HG03060 (cell line): ENCODE data around the gene AACS.

Experiments used
- ATAC-seq: cut with Tn5 transposase; IDR thresholded peaks from one replicate; pipeline ENCODE4 v1.9.1; 2021; ENCODE audit warnings: low read depth, moderate number of reproducible peaks; ENCODE audit not compliant: unreplicated experiment

AACS gene

DNA sequence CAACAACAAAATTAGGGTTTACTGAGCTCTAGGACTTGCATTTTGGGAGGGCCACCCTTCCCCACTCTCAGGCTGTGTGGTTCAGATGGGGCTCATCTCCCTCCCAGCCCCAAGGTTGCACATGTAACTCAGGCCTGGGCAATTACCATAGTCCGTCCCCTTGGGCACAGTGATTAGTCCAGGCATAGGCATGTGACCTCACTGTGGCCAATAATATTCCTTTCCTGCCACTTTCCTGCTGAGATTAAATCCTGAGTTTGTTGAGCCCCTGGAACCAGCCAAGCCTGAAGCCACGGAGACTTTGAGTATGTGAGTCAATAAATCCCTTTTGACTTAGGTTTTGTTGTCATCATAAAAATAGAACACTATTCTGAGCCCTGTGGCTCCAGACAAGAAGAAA, 113.0 kb downstream of the AACS start:
- no peak for ATAC-seq

DNA sequence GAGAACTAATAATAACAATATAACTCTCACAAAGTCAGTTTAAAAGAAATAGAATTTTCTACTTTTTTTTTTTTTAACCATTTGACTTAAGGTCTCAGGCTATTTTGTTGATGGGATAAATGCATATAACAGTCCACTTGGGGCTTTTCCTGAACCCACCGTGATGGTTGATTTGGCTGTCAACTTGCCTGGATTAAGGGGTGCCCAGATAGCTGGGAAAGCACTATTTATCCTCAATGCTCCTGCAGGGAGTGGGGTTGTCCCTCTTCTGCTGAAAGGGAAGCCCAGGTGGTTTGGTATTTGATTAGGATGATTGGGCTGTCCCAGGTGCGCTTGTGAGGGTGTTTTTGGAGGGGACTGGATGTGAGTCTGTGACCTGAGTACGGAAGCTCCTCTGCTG, 114.9 kb downstream of the AACS start:
- ATAC-seq: no peak

DNA sequence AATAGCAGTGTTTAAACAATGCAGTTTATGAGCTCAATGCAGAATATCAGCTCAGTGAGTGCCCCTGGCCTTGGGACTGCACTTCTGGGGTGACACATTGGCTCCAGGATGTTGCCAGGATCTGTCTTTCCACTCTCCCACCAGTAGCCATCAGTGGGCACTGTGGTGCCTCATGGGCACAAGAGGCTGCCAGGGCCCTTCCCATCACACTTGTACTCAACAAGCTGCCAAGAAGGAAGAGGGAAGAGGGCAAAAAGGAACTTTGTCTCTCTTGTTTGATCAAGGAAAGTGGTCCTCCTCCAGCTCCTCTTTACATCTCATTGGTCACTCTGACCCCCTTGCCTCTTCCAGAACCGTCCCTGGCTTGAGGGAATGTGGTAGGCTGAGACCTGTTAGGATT, 115.9 kb downstream of the AACS start:
- ATAC-seq: no peak

- ATAC-seq: no peak
Measured at GRCh38 chr12:125183187-125184067, 118.2 kb downstream of the AACS start.

GRCh38 chr12:125184213-125184967, 119.2 kb downstream of the AACS start:
- ATAC-seq: no peak

DNA sequence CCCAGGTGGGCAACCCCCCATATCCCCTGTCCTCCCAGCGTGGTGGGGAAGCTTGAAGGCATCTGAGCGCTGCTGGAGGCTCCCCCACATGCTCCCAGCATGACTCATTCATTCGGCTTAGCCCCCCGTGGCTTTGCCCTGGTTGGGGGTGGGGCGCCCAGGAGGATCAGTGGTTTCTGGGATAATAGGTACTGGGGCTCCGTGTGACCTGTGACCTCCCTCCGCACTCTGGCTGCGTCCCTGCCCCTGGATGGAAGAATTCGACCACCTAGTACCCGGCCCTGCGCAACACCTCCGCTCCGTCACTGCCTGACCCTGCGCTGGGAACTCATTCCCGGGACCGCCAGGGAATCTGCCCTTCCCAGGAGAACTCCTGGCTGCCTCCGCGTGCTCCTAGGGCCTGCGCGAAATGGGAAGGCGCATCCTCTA, 120.1 kb downstream of the AACS start:
- ATAC-seq: no peak

DNA sequence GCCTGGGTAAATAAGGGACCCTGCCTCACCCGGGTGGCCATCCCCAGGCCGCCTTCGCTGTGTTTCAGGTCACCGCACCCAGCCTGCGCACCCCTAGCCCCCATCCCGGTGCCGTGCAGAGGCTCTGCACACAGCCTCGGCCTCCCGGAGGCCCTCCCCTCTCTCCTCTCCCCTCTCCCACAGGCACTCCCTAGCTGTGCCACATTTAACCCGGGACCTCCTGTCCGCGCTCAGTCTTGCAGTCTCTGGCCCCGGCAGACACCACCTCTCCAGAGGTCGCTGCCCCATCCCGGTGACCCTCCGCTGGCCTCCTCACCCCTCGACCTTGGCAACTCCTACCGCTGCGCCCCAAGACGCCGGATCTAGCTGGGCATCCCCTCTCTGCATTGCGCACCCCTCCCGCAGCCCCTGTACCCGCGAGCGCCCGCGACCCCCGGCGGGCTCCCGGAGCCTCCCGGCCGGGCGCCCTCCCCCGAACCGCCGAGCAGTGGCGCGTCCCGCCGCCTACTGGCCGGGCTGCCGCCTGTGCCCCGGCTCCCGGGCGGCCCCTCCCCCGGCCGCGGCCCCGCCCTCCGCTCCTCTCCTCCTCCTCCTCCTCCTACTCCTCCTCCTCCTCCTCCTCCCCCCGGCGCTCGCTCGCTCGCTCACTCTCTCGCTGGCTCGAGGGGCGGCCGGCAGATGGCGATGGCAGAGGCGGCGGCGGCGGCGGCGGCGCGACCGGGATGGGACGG, 120.7 kb downstream of the AACS start, which contains the start of gene TMEM132B:
Gene TMEM132B (plus strand): TSS at position 647 of the 731 bp plus-strand sequence.
- ATAC-seq: no peak

DNA sequence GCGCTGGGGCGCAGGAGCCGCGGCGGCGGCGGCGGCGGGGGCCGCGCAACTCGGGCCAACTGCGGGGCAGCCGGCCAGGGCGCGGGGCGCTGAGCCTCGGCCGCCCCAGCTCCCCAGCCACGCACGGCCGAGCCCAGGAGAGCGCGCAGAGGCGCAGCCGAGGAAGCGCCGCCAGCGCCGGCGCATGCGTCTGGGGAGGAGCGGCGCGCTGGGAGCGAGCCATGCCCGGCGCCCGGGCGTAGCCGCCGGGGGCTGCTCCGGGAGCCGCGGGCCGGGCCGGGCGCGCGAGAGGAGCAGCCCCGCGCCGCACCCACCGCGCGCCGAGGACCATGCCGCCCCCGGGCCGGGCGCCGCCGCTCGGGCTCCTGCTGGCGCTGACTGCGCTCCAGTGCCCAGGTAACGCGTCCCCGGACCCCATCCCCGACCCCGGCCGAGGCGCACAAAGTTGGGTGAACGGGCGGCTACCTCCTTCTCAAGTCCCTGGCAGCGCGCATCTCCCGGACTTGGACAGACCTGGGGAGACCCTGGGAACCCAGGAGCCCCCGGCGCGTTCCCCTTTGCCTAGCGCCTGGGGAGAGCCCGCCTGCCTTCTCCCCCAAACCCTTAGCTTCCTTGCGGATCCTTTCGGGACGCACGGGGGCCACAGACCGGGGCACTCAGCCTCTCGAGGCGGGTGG, 121.4 kb downstream of the AACS start:
- ATAC-seq: no peak

DNA sequence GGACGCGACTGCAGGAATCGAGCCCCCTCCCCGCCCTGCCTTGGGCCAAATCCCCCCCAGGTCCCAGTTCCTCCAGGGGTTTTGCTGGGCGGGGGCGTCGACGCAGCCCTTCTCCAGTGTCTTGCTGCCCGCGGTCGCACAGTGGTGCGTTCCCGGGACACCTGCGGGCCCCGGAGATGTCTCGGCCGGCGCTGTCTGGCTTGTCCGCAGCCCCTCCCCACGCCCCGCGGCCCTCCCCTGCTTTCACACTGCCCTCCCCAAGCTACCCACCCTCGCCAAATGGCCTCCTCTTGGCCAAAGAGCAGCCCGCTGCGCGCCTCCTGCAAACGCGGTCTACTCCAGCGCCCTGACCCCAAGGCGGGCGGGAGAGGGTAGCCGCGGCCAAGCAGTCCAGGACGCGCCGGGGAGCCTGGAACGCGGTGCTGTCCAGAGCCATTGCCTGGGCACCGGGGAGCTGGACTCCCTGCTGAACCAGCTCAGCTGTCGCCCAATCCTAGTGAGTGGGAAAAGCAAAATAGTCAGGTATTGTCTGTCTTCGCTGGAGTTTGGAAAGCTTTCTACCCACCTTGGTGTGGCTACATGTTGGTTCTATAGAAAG, 122.0 kb downstream of the AACS start:
- no peak for ATAC-seq

DNA sequence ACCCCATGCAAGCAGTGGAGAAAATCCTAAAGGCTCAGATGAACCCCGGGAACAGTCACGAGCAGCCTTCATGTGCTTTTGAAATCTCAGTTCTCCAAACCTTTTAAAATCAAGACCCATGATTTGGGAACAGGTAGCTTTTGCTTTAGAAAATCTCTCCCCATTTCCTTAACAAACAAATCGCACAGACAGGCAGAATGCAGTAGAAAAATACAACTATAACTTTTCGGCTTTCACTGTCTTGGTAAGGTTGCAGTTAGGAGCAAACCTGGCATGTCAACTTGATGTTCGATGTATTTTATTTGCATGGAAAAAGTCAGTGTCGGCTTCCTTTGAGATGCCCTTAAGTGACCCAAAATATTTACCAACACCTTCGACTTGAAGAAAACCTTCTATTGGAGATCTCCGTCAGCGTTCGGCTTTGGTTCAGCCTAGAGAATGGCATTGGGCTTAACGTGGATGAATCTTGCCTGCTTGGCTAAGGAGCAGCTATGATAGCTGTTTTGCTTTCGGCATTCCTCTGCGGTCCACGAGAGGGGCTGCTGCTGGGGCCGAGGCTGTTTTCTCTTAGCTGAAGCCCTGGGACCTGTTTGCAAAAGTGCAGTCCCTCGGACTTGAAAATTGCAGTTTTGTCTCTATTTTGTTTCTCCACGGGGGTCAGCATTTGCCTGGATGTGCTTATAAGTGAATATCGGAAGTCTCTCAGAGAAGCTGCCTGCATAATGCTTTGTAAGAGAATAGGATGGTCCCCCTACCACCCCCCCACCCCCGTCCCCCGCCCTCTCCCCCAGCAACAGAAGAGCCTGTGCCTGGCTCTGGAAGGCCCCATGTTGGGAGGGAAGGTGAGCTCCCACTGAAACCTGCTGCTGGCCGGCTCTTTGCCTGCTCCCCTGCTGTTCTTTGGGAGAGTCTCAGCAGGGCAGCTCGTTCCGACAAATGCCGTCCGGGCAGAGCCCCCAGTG, 122.8 kb downstream of the AACS start:
- no peak for ATAC-seq

DNA sequence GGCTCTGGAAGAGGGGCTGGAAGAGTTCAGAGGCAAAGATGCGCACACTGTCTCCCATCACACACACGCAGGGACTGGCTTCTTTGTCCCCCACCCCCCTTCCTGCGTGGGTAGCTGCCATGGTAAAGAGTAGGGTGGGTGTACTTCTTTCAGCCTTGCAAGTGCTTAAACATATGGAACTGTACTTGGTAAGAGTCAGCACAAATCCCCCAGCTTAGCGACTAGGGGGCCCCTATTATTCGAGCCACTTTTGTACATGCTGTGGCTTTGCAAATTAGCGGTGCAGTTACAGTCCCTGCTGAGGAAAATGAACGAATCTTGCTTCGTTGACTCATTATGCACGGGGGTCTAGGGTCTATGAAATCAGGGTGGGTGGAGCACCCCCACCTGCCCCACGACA, 123.8 kb downstream of the AACS start:
- no peak for ATAC-seq

GRCh38 chr12:125189502-125189901, 124.3 kb downstream of the AACS start:
- ATAC-seq: no peak

- ATAC-seq: no peak
Measured at GRCh38 chr12:125191361-125192087, 126.3 kb downstream of the AACS start.

GRCh38 chr12:125192690-125193221, 127.5 kb downstream of the AACS start:
- ATAC-seq: no peak
